HUES64 (cell line): ENCODE data around the gene PKD2. TPM values are rescaled to one million over a fixed set of nuclear protein-coding genes. Genes with fewer than 3 reads are reported as not detected.

ENCODE experiments used
- H3K27ac ChIP-seq: 2 replicates; pipeline ENCODE4 v1.7.0; 2013; ENCODE audit warnings: low read depth, low read length, inconsistent platforms
- H3K27me3 ChIP-seq: 2 replicates; pipeline ENCODE4 v1.6.1; 2013; ENCODE audit warnings: mild to moderate bottlenecking, low read length; ENCODE audit not compliant: insufficient read depth
- H3K36me3 ChIP-seq: 2 replicates; pipeline ENCODE4 v1.6.1; 2013; ENCODE audit warnings: mild to moderate bottlenecking, low read length; ENCODE audit not compliant: insufficient read depth
- H3K4me1 ChIP-seq: 2 replicates; pipeline ENCODE4 v1.6.1; 2013; ENCODE audit warnings: mild to moderate bottlenecking, low read length, moderate library complexity; ENCODE audit not compliant: insufficient read depth
- H3K4me3 ChIP-seq: 2 replicates; pipeline ENCODE4 v1.5.1; 2013; ENCODE audit warnings: mild to moderate bottlenecking, low read length, moderate library complexity
- H3K9ac ChIP-seq: 2 replicates; pipeline ENCODE4 v1.6.1; 2013; ENCODE audit warnings: mild to moderate bottlenecking, low read depth, low read length
- H3K9me3 ChIP-seq: 2 replicates; pipeline ENCODE4 v1.6.1; 2013; ENCODE audit warnings: low read depth, low read length; ENCODE audit not compliant: insufficient read depth
- WGBS: fragments of 150-250, 120-280 bp; methylation state at CpG from one replicate; pipeline ENCODE4 v1.1.7; 2013; ENCODE audit warnings: missing lambda C conversion rate; 5-methylcytosine and 5-hydroxymethylcytosine counted together
- polyA plus RNA-seq, 2 experiments: library from polyadenylated mRNA; stranded (reverse); fragments of 50-300 nt; gene quantifications; one replicate each; pipeline ENCODE4 v1.2.3, GENCODE V29; 2013

The PKD2 gene
- polyA plus RNA-seq (2013, experiment 1 of 2), result 20.5 TPM
- 19.0 TPM for polyA plus RNA-seq (2013, experiment 2 of 2)

GRCh38 chr4:88007304-88008121, at the start of gene PKD2:
TSS of gene PKD2 (plus strand) at chr4:88007635. CDS start at chr4:88007734, 99 bp downstream.
- WGBS, result under 1% methylated on average over 115 of the region's 116 CpGs
- H3K27ac ChIP-seq, result peak within 1 kb of the TSS; percentile 15; the same call in 1 of the 2 replicates

GRCh38 chr4:87961993-87962392, 45.4 kb upstream of the PKD2 start:
- Histone ChIP-seq H3K4me3 (no peak overlapping the region), H3K36me3 (no peaks in the 10 kb centered on the region), H3K9me3 (no peaks in the 10 kb centered on the region), H3K4me1 (peaks cover 6% of the 10 kb centered on the region; the same call in 1 of the 2 replicates), H3K9ac (no peak overlapping the region), H3K27ac (no peak overlapping the region), H3K27me3 (no peaks in the 10 kb centered on the region)
- 60% methylated on average over 1 of the region's 1 CpG for WGBS

More at GRCh38 chr4:88007304-88008121, at the start of gene PKD2:
- peak within 1 kb of the TSS; percentile 88 for H3K9ac ChIP-seq
- H3K4me3 ChIP-seq, result peak within 1 kb of the TSS; percentile 83
- H3K9me3 ChIP-seq, result no peaks in the 10 kb centered on the region
- H3K27me3 ChIP-seq, result peaks cover 23% of the 10 kb centered on the region
- H3K4me1 ChIP-seq, result peaks cover 40% of the 10 kb centered on the region
- H3K36me3 ChIP-seq, result no peaks in the 10 kb centered on the region

GRCh38 chr4:87962398-87963146, 44.9 kb upstream of the PKD2 start:
- no peak overlapping the region for H3K4me3 ChIP-seq
- no peaks in the 10 kb centered on the region for H3K27me3 ChIP-seq
- H3K9ac ChIP-seq, result no peak overlapping the region
- WGBS, result 91% methylated on average over 5 of the region's 5 CpGs
- H3K9me3 ChIP-seq, result no peaks in the 10 kb centered on the region
- no peaks in the 10 kb centered on the region for H3K36me3 ChIP-seq
- peaks cover 6% of the 10 kb centered on the region; the same call in 1 of the 2 replicates for H3K4me1 ChIP-seq
- no peak overlapping the region for H3K27ac ChIP-seq

GRCh38 chr4:87965501-87965975, 41.9 kb upstream of the PKD2 start:
- Histone ChIP-seq H3K36me3 (no peaks in the 10 kb centered on the region), H3K9ac (no peak overlapping the region), H3K9me3 (no peaks in the 10 kb centered on the region), H3K27ac (no peak overlapping the region), H3K4me1 (peaks cover 6% of the 10 kb centered on the region; the same call in 1 of the 2 replicates), H3K4me3 (no peak overlapping the region), H3K27me3 (no peaks in the 10 kb centered on the region)
- WGBS, result 93% methylated on average over 21 of the region's 21 CpGs

- no peak overlapping the region for H3K9ac ChIP-seq
- no peaks in the 10 kb centered on the region for H3K36me3 ChIP-seq
- H3K27ac ChIP-seq, result no peak overlapping the region
- no peak overlapping the region for H3K4me3 ChIP-seq
- WGBS, result 98% methylated on average over 9 of the region's 9 CpGs
- H3K27me3 ChIP-seq, result no peaks in the 10 kb centered on the region
- H3K9me3 ChIP-seq, result no peaks in the 10 kb centered on the region
- H3K4me1 ChIP-seq, result peaks cover 6% of the 10 kb centered on the region; the same call in 1 of the 2 replicates
Measured at GRCh38 chr4:87966095-87966496, 41.3 kb upstream of the PKD2 start.

GRCh38 chr4:87967193-87967592, 40.2 kb upstream of the PKD2 start:
- Histone ChIP-seq H3K9ac (no peak overlapping the region), H3K27ac (no peak overlapping the region), H3K9me3 (no peaks in the 10 kb centered on the region), H3K4me3 (no peak overlapping the region), H3K4me1 (peaks cover 13% of the 10 kb centered on the region), H3K27me3 (no peaks in the 10 kb centered on the region), H3K36me3 (no peaks in the 10 kb centered on the region)
- WGBS, result 96% methylated on average over 8 of the region's 8 CpGs

GRCh38 chr4:87970121-87970520, 37.3 kb upstream of the PKD2 start:
- H3K4me3 ChIP-seq, result no peak overlapping the region
- no peak overlapping the region for H3K9ac ChIP-seq
- H3K36me3 ChIP-seq, result no peaks in the 10 kb centered on the region
- H3K27me3 ChIP-seq, result no peaks in the 10 kb centered on the region
- 91% methylated on average over 2 of the region's 2 CpGs for WGBS
- peaks cover 36% of the 10 kb centered on the region for H3K4me1 ChIP-seq
- H3K27ac ChIP-seq, result no peak overlapping the region
- no peaks in the 10 kb centered on the region for H3K9me3 ChIP-seq

- no peak overlapping the region for H3K4me3 ChIP-seq
- no peaks in the 10 kb centered on the region for H3K9me3 ChIP-seq
- no CpG with 5 or more reads among the region's 1 CpG for WGBS
- peaks cover 45% of the 10 kb centered on the region for H3K4me1 ChIP-seq
- no peak overlapping the region for H3K9ac ChIP-seq
- H3K27ac ChIP-seq, result no peak overlapping the region
- H3K36me3 ChIP-seq, result no peaks in the 10 kb centered on the region
- no peaks in the 10 kb centered on the region for H3K27me3 ChIP-seq
Measured at GRCh38 chr4:87971866-87972265, 35.6 kb upstream of the PKD2 start.

- 8% methylated on average over 10 of the region's 14 CpGs for WGBS
- H3K9ac ChIP-seq, result peak overlapping the region; percentile 50; the same call in 1 of the 2 replicates
Measured at GRCh38 chr4:87973283-87974169, 33.9 kb upstream of the PKD2 start.

GRCh38 chr4:87974856-87975462, 32.5 kb upstream of the PKD2 start:
- peaks cover 45% of the 10 kb centered on the region for H3K4me1 ChIP-seq
- no peaks in the 10 kb centered on the region for H3K9me3 ChIP-seq
- H3K27me3 ChIP-seq, result no peaks in the 10 kb centered on the region
- peaks cover 5% of the 10 kb centered on the region; the same call in 1 of the 2 replicates for H3K36me3 ChIP-seq
- 59% methylated on average over 6 of the region's 6 CpGs for WGBS
- peak overlapping the region; percentile 15; the same call in 1 of the 2 replicates for H3K9ac ChIP-seq
- H3K4me3 ChIP-seq, result 0 out of 2 replicates have a peak overlapping the region, but pooled peaks have one; percentile 43
- H3K27ac ChIP-seq, result peak overlapping the region; percentile 27; the same call in 1 of the 2 replicates

More at GRCh38 chr4:87973283-87974169, 33.9 kb upstream of the PKD2 start:
- Histone ChIP-seq H3K27ac (peak overlapping the region; percentile 75), H3K9me3 (no peaks in the 10 kb centered on the region), H3K4me3 (peak overlapping the region; percentile 49), H3K36me3 (no peaks in the 10 kb centered on the region; the same call in 1 of the 2 replicates), H3K27me3 (no peaks in the 10 kb centered on the region), H3K4me1 (peaks cover 45% of the 10 kb centered on the region)
